Activated CD4-positive, alpha-beta T cell treated with anti-CD3 and anti-CD28 coated beads for 24 hours (primary cell): Measurements from ENCODE around the gene SS18.

Experiments used
- DNase-seq, 2 donors: peaks; one replicate each; pipeline ENCODE4 v3.0.0-alpha.2; 2020; ENCODE audit warnings: low read depth in 2 of 2

SS18 gene

GRCh38 chr18:26002375-26002910, 88.0 kb downstream of the SS18 start:
- no peak for DNase-seq

GRCh38 chr18:25998461-25998860, 92.0 kb downstream of the SS18 start:
- no peak for DNase-seq

GRCh38 chr18:25992566-25992965, 97.8 kb downstream of the SS18 start:
- no peak for DNase-seq

GRCh38 chr18:25990473-25990872, 99.9 kb downstream of the SS18 start:
- DNase-seq, result no peak

- no peak for DNase-seq
Observed at GRCh38 chr18:25985707-25986394, 104.6 kb downstream of the SS18 start.

- DNase-seq, result no peak
Observed at GRCh38 chr18:25983730-25984129, 106.7 kb downstream of the SS18 start.

- no peak for DNase-seq
Observed at GRCh38 chr18:25982961-25983360, 107.5 kb downstream of the SS18 start.

- DNase-seq, result no peak
Observed at GRCh38 chr18:25982153-25982552, 108.3 kb downstream of the SS18 start.

GRCh38 chr18:25979369-25980040, 110.9 kb downstream of the SS18 start:
- no peak for DNase-seq

- no peak for DNase-seq
Observed at GRCh38 chr18:25976554-25976953, 113.9 kb downstream of the SS18 start.

- DNase-seq, result no peak
Observed at GRCh38 chr18:25974630-25975077, 115.8 kb downstream of the SS18 start.
